ENCODE data around the gene PROZ. TPM values are rescaled to one million over a fixed set of nuclear protein-coding genes. Genes with fewer than 3 reads are reported as not detected.
A peak's percentile ranks its signal among the peaks of the same experiment; 100 is the strongest.

PROZ gene
- total RNA-seq, 2 experiments from 2014 or later = not detected

GRCh38 chr13:113123226-113124201, 34.9 kb upstream of the PROZ start:
- Mint-ChIP-seq H3K4me1 (ENCODE audit: low read depth) (no peaks in the 10 kb centered on the region), H3K4me3 (no peak overlapping the region), H3K9me3 (no peaks in the 10 kb centered on the region), H3K27ac (no peak overlapping the region), H3K27me3 (peaks cover 21% of the 10 kb centered on the region), H3K36me3 (ENCODE audit: low read depth) (no peaks in the 10 kb centered on the region)
- peak in 1 of 14 experiments; percentile 18 for DNase-seq
- ChIA-PET CTCF (no interaction called here), POLR2A (no interaction called here)
- Histone ChIP-seq H3K4me3 (ENCODE audit: low read length) (no peak overlapping the region), H3K27me3 (ENCODE audit: control insufficient read depth in 1 of 2, insufficient read depth in 2 of 2, low read length in 2 of 2) (peaks cover 0 to 9% of the 10 kb centered on the region in 2 experiments), H3K9me3 (ENCODE audit: control insufficient read depth in 1 of 2, insufficient read depth in 1 of 2, low read length in 2 of 2) (no peaks in the 10 kb centered on the region), H3K36me3 (ENCODE audit: insufficient read depth, low read length) (no peaks in the 10 kb centered on the region), H3K27ac (ENCODE audit: low read depth in 1 of 2, low read length in 2 of 2) (no peak overlapping the region), H3K4me1 (ENCODE audit: insufficient read depth, low read length) (no peaks in the 10 kb centered on the region)
- TF ChIP-seq CTCF (IDR thresholded peaks at IDR 0.05) = no peak
- intact Hi-C loops (cut with DNase I, micrococcal nuclease) = no loop called here
- ATAC-seq (ENCODE audit: poor library complexity) = no peak

DNA sequence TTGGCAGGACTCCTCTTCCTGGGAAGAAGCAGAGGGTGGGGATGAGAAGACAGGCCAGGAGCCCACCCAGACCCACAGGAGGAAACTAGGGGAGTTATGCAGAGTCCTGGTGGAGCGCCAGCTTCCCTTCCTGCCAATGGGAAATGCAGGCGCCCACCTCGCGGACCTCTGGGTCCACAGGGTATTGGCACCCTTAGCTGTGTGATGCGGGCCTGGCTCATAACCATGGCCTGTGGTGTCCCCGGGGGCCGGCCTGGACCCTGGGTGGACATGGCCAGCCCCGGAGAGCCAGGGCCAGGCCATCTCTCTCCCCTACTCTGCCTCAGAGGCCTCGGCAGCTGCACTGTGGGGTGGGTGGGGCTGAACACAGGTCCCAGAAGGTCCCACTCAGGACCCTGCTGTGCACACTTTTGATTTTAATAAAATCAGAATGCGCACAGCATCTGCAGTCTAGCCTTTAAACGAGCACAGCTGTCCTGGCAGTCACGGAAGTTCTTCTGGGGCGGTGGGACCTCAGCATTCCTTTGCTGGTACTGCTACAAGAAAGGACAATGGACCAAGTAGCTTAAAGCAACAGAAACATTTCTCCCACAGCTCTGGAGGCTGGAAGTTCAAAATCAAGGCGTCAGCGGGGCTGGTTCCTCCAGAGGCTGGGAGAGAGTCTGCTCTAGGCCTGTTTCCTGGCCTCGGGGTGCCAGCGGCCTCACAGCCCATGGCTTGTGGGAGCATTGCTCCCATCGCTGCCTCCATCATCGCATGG, 34.1 kb upstream of the PROZ start:
- peaks cover 28% of the 10 kb centered on the region for H3K27me3 Mint-ChIP-seq
- H3K4me3 Mint-ChIP-seq = no peak overlapping the region
- ATAC-seq (ENCODE audit: poor library complexity) (no peak), DNase-seq (no peak)
- H3K27ac ChIP-seq (ENCODE audit: low read depth in 1 of 2, low read length in 2 of 2) = no peak overlapping the region
- H3K9me3 ChIP-seq (ENCODE audit: control insufficient read depth in 1 of 2, insufficient read depth in 1 of 2, low read length in 2 of 2) = no peaks in the 10 kb centered on the region
- H3K4me1 ChIP-seq (ENCODE audit: insufficient read depth, low read length) = peaks cover 3% of the 10 kb centered on the region
- H3K36me3 ChIP-seq (ENCODE audit: insufficient read depth, low read length) = no peaks in the 10 kb centered on the region
- H3K27me3 ChIP-seq (ENCODE audit: control insufficient read depth in 1 of 2, insufficient read depth in 2 of 2, low read length in 2 of 2) = peaks cover 4 to 9% of the 10 kb centered on the region in 2 experiments
- H3K36me3 Mint-ChIP-seq (ENCODE audit: low read depth) = no peaks in the 10 kb centered on the region
- H3K4me3 ChIP-seq (ENCODE audit: low read length) = no peak overlapping the region
- H3K9me3 Mint-ChIP-seq = no peaks in the 10 kb centered on the region
- ChIA-PET CTCF (no interaction called here), POLR2A (no interaction called here)
- no peak overlapping the region for H3K27ac Mint-ChIP-seq
- intact Hi-C loops (cut with DNase I, micrococcal nuclease) = no loop called here
- TF ChIP-seq CTCF (IDR thresholded peaks at IDR 0.05) = no peak
- peaks cover 6% of the 10 kb centered on the region for H3K4me1 Mint-ChIP-seq (ENCODE audit: low read depth)

GRCh38 chr13:113125506-113126264, 32.8 kb upstream of the PROZ start:
- Histone ChIP-seq H3K4me1 (ENCODE audit: insufficient read depth, low read length) (peaks cover 13% of the 10 kb centered on the region), H3K4me3 (ENCODE audit: low read length) (no peak overlapping the region), H3K27ac (ENCODE audit: low read depth in 1 of 2, low read length in 2 of 2) (no peak overlapping the region), H3K36me3 (ENCODE audit: insufficient read depth, low read length) (no peaks in the 10 kb centered on the region), H3K27me3 (ENCODE audit: control insufficient read depth in 1 of 2, insufficient read depth in 2 of 2, low read length in 2 of 2) (peaks cover 4 to 8% of the 10 kb centered on the region in 2 experiments), H3K9me3 (ENCODE audit: control insufficient read depth in 1 of 2, insufficient read depth in 1 of 2, low read length in 2 of 2) (peaks cover 0 to 10% of the 10 kb centered on the region in 2 experiments)
- ChIA-PET CTCF (no interaction called here), POLR2A (no interaction called here)
- Mint-ChIP-seq H3K4me3 (no peak overlapping the region), H3K4me1 (ENCODE audit: low read depth) (peaks cover 6% of the 10 kb centered on the region), H3K27me3 (peaks cover 29% of the 10 kb centered on the region), H3K9me3 (no peaks in the 10 kb centered on the region), H3K36me3 (ENCODE audit: low read depth) (no peaks in the 10 kb centered on the region), H3K27ac (no peak overlapping the region)
- intact Hi-C loops (cut with DNase I, micrococcal nuclease) = no loop called here
- TF ChIP-seq CTCF (IDR thresholded peaks at IDR 0.05) = no peak
- ATAC-seq (ENCODE audit: poor library complexity) = no peak
- no peak for DNase-seq
